HUES64 (cell line): ENCODE measurements around the gene CD59.
"Not testable (repeated sequence)": the region's sequence is repeated elsewhere in the genome, so short reads cannot be mapped to it uniquely, and the experiment has no call there.

Experiments
- H3K27ac ChIP-seq: 2 replicates; pipeline ENCODE4 v1.7.0; 2013; ENCODE audit warnings: low read depth, low read length, inconsistent platforms
- H3K27me3 ChIP-seq: 2 replicates; pipeline ENCODE4 v1.6.1; 2013; ENCODE audit warnings: mild to moderate bottlenecking, low read length; ENCODE audit not compliant: insufficient read depth
- H3K36me3 ChIP-seq: 2 replicates; pipeline ENCODE4 v1.6.1; 2013; ENCODE audit warnings: mild to moderate bottlenecking, low read length; ENCODE audit not compliant: insufficient read depth
- H3K4me1 ChIP-seq: 2 replicates; pipeline ENCODE4 v1.6.1; 2013; ENCODE audit warnings: mild to moderate bottlenecking, low read length, moderate library complexity; ENCODE audit not compliant: insufficient read depth
- H3K4me3 ChIP-seq: 2 replicates; pipeline ENCODE4 v1.5.1; 2013; ENCODE audit warnings: mild to moderate bottlenecking, low read length, moderate library complexity
- H3K9ac ChIP-seq: 2 replicates; pipeline ENCODE4 v1.6.1; 2013; ENCODE audit warnings: mild to moderate bottlenecking, low read depth, low read length
- H3K9me3 ChIP-seq: 2 replicates; pipeline ENCODE4 v1.6.1; 2013; ENCODE audit warnings: low read depth, low read length; ENCODE audit not compliant: insufficient read depth
- WGBS: fragments of 150-250, 120-280 bp; methylation state at CpG from one replicate; pipeline ENCODE4 v1.1.7; 2013; ENCODE audit warnings: missing lambda C conversion rate; 5-methylcytosine and 5-hydroxymethylcytosine counted together

Gene CD59

GRCh38 chr11:33742249-33742851 is 6.1 kb upstream of the CD59 start:
- Histone ChIP-seq H3K4me3 (no peak overlapping the region), H3K9me3 (no peaks in the 10 kb centered on the region), H3K27me3 (no peaks in the 10 kb centered on the region), H3K9ac (no peak overlapping the region), H3K4me1 (no peaks in the 10 kb centered on the region), H3K27ac (no peak overlapping the region), H3K36me3 (no peaks in the 10 kb centered on the region)
- WGBS: 90% methylated on average over 2 of the region's 3 CpGs

GRCh38 chr11:33741806-33742205 is 5.6 kb upstream of the CD59 start:
- WGBS: 90% methylated on average over 7 of the region's 7 CpGs
- Histone ChIP-seq H3K9me3 (no peaks in the 10 kb centered on the region), H3K9ac (no peak overlapping the region), H3K36me3 (no peaks in the 10 kb centered on the region), H3K27me3 (no peaks in the 10 kb centered on the region), H3K4me3 (no peak overlapping the region), H3K4me1 (peaks cover 4% of the 10 kb centered on the region), H3K27ac (no peak overlapping the region)

- Histone ChIP-seq H3K4me3 (0 out of 2 replicates have a peak overlapping the region, but pooled peaks have one; percentile 69), H3K9ac (no peak overlapping the region)
- WGBS: 77% methylated on average over 3 of the region's 3 CpGs
Measured at GRCh38 chr11:33737362-33737821, 1.2 kb upstream of the CD59 start.

GRCh38 chr11:33735271-33736147 is 714 bp downstream of the CD59 start:
- peaks cover 15% of the 10 kb centered on the region for H3K27me3 ChIP-seq
- 4% methylated on average over 53 of the region's 53 CpGs for WGBS
- H3K36me3 ChIP-seq: 0 out of 2 replicates have a peak, but pooled peaks cover 3% of the 10 kb centered on the region
- peak overlapping the region; percentile 67 for H3K9ac ChIP-seq
- H3K9me3 ChIP-seq: no peaks in the 10 kb centered on the region
- peak overlapping the region; percentile 69 for H3K4me3 ChIP-seq
- peak overlapping the region; percentile 31; the same call in 1 of the 2 replicates for H3K27ac ChIP-seq
- peaks cover 8% of the 10 kb centered on the region for H3K4me1 ChIP-seq

More at GRCh38 chr11:33737362-33737821, 1.2 kb upstream of the CD59 start:
- peaks cover 15% of the 10 kb centered on the region for H3K27me3 ChIP-seq
- H3K9me3 ChIP-seq: no peaks in the 10 kb centered on the region
- peaks cover 8% of the 10 kb centered on the region for H3K4me1 ChIP-seq
- H3K36me3 ChIP-seq: 0 out of 2 replicates have a peak, but pooled peaks cover 3% of the 10 kb centered on the region
- no peak overlapping the region for H3K27ac ChIP-seq

- H3K36me3 ChIP-seq: 0 out of 2 replicates have a peak, but pooled peaks cover 3% of the 10 kb centered on the region
- 59% methylated on average over 15 of the region's 15 CpGs for WGBS
- H3K4me3 ChIP-seq: peak overlapping the region; percentile 69
- H3K9me3 ChIP-seq: no peaks in the 10 kb centered on the region
- peak overlapping the region; percentile 67; the same call in 1 of the 2 replicates for H3K9ac ChIP-seq
- peaks cover 15% of the 10 kb centered on the region for H3K27me3 ChIP-seq
- H3K4me1 ChIP-seq: peaks cover 8% of the 10 kb centered on the region
- no peak overlapping the region for H3K27ac ChIP-seq
Measured at GRCh38 chr11:33734441-33735270, 1.6 kb downstream of the CD59 start.

GRCh38 chr11:33733980-33734379 is 2.2 kb downstream of the CD59 start:
- Histone ChIP-seq H3K4me1 (peaks cover 8% of the 10 kb centered on the region), H3K9me3 (no peaks in the 10 kb centered on the region), H3K27ac (no peak overlapping the region), H3K4me3 (no peak overlapping the region), H3K27me3 (peaks cover 15% of the 10 kb centered on the region), H3K9ac (no peak overlapping the region), H3K36me3 (0 out of 2 replicates have a peak, but pooled peaks cover 3% of the 10 kb centered on the region)
- WGBS: 89% methylated on average over 6 of the region's 7 CpGs

- no peak overlapping the region for H3K27ac ChIP-seq
- H3K9me3 ChIP-seq: no peaks in the 10 kb centered on the region
- H3K4me1 ChIP-seq: peaks cover 5% of the 10 kb centered on the region
- 0 out of 2 replicates have a peak, but pooled peaks cover 3% of the 10 kb centered on the region for H3K36me3 ChIP-seq
- peaks cover 15% of the 10 kb centered on the region for H3K27me3 ChIP-seq
- WGBS: 90% methylated on average over 7 of the region's 9 CpGs
- no peak overlapping the region for H3K4me3 ChIP-seq
- no peak overlapping the region for H3K9ac ChIP-seq
Measured at GRCh38 chr11:33731723-33732531, 4.3 kb downstream of the CD59 start.

GRCh38 chr11:33730716-33731115 is 5.5 kb downstream of the CD59 start:
- Histone ChIP-seq H3K4me3 (no peak overlapping the region), H3K9me3 (no peaks in the 10 kb centered on the region), H3K36me3 (0 out of 2 replicates have a peak, but pooled peaks cover 3% of the 10 kb centered on the region), H3K9ac (no peak overlapping the region), H3K4me1 (no peaks in the 10 kb centered on the region), H3K27ac (no peak overlapping the region), H3K27me3 (peaks cover 13% of the 10 kb centered on the region)
- WGBS: 96% methylated on average over 7 of the region's 7 CpGs

GRCh38 chr11:33729072-33729664 is 7.1 kb downstream of the CD59 start:
- H3K27ac ChIP-seq, H3K9ac ChIP-seq, H3K4me3 ChIP-seq, H3K27me3 ChIP-seq, H3K4me1 ChIP-seq, H3K36me3 ChIP-seq, H3K9me3 ChIP-seq: not testable (repeated sequence)
- 88% methylated on average over 4 of the region's 5 CpGs for WGBS

GRCh38 chr11:33727539-33727938 is 8.7 kb downstream of the CD59 start:
- not testable (repeated sequence) for H3K9ac ChIP-seq, H3K27me3 ChIP-seq, H3K36me3 ChIP-seq, H3K4me3 ChIP-seq, H3K4me1 ChIP-seq, H3K27ac ChIP-seq, H3K9me3 ChIP-seq
- 92% methylated on average over 1 of the region's 1 CpG for WGBS
